Smooth muscle cell of the coronary artery (primary cell): Measurements from ENCODE around the gene POU2F2. TPM values are rescaled to one million over a fixed set of nuclear protein-coding genes. Genes with fewer than 3 reads are reported as not detected.

ENCODE experiments used
- total RNA-seq: library from RNA; depleted of rRNA; stranded (reverse); fragments of >200 nt; gene quantifications from 2 replicates; pipeline ENCODE4 v1.2.3, GENCODE V29; 2014; ENCODE audit warnings: low replicate concordance

Gene POU2F2
- total RNA-seq, result 0.08 and 0.12 TPM in 2 replicates

GRCh38 chr19:42132030-42132628, at the start of gene POU2F2:
Gene POU2F2, minus strand, starts transcription at chr19:42132446. Its CDS starts 35 bp downstream, at chr19:42132411.

GRCh38 chr19:42075616-42076379, 56.4 kb downstream of the POU2F2 start, which contains the start of gene ZNF574:
Gene ZNF574, plus strand, starts transcription at chr19:42076166. Its CDS starts 2,441 bp downstream, at chr19:42078607.

GRCh38 chr19:42069619-42070351, 62.5 kb downstream of the POU2F2 start, which contains the start of gene GRIK5:
Gene GRIK5, minus strand, starts transcription at chr19:42070206. Its CDS starts 4,436 bp downstream, at chr19:42065770.

Other genes starting within 250 kb of the POU2F2 start
- 19.0 and 33.1 TPM in 2 replicates for gene ARHGEF1, start 249.3 kb downstream of the POU2F2 start, total RNA-seq
- under 0.01 TPM in 1 of 2 replicates, not detected in the other for gene ERFL, start 204.0 kb downstream of the POU2F2 start, total RNA-seq
- gene RABAC1, start 173.1 kb downstream of the POU2F2 start, total RNA-seq, result 317 and 368 TPM in 2 replicates
- not detected in 2 replicates for gene ATP1A3, start 138.2 kb downstream of the POU2F2 start, total RNA-seq
- gene GRIK5, start 62.2 kb downstream of the POU2F2 start, total RNA-seq, result 0.23 TPM in 1 of 2 replicates, not detected in the other
- gene ZNF574, start 56.3 kb downstream of the POU2F2 start, total RNA-seq, result 6.6 and 8.2 TPM in 2 replicates
- gene DEDD2, start 85.2 kb upstream of the POU2F2 start, total RNA-seq, result 10.8 and 16.6 TPM in 2 replicates
- 10.1 and 12.5 TPM in 2 replicates for gene ZNF526, start 87.9 kb upstream of the POU2F2 start, total RNA-seq
- gene GSK3A, start 110.2 kb upstream of the POU2F2 start, total RNA-seq, result 4.9 and 7.9 TPM in 2 replicates
- gene ERF, start 122.7 kb upstream of the POU2F2 start, total RNA-seq, result 10.6 and 20.4 TPM in 2 replicates
- gene CIC, start 136.8 kb upstream of the POU2F2 start, total RNA-seq, result 9.4 and 11.2 TPM in 2 replicates
- gene PRR19, start 169.7 kb upstream of the POU2F2 start, total RNA-seq, result 0.15 TPM in 1 of 2 replicates, not detected in the other
- gene PAFAH1B3, start 170.2 kb upstream of the POU2F2 start, total RNA-seq, result 8.4 and 30.9 TPM in 2 replicates
- gene TMEM145, start 180.9 kb upstream of the POU2F2 start, total RNA-seq, result 0.12 TPM in 1 of 2 replicates, not detected in the other
- 17.9 and 18.6 TPM in 2 replicates for gene MEGF8, start 193.2 kb upstream of the POU2F2 start, total RNA-seq